ENCODE data around the gene CLCN2.
"Not testable (repeated sequence)": the region's sequence is repeated elsewhere in the genome, so short reads cannot be mapped to it uniquely, and the experiment has no call there.

The CLCN2 gene

GRCh38 chr3:184345317-184346144 lies 15.9 kb downstream of the CLCN2 start:
- peaks cover 14% of the 10 kb centered on the region for H3K4me1 Mint-ChIP-seq
- DNase-seq (ENCODE audit: low spot score in 2 of 2) (no peak), ATAC-seq (peak; percentile 49)
- H3K9me3 Mint-ChIP-seq: no peaks in the 10 kb centered on the region
- H3K27ac Mint-ChIP-seq: no peak overlapping the region
- H3K4me3 Mint-ChIP-seq: no peak overlapping the region
- H3K36me3 Mint-ChIP-seq: peaks cover 6% of the 10 kb centered on the region

- H3K9me3 Mint-ChIP-seq: no peaks in the 10 kb centered on the region
- no peak overlapping the region for H3K27ac Mint-ChIP-seq
- peaks cover 6% of the 10 kb centered on the region for H3K36me3 Mint-ChIP-seq
- H3K4me3 Mint-ChIP-seq: no peak overlapping the region
- peaks cover 16% of the 10 kb centered on the region for H3K4me1 Mint-ChIP-seq
- DNase-seq (ENCODE audit: low spot score in 2 of 2) (no peak), ATAC-seq (no peak)
These were observed 16.7 kb downstream of the CLCN2 start for GRCh38 chr3:184344579-184345316.

DNA sequence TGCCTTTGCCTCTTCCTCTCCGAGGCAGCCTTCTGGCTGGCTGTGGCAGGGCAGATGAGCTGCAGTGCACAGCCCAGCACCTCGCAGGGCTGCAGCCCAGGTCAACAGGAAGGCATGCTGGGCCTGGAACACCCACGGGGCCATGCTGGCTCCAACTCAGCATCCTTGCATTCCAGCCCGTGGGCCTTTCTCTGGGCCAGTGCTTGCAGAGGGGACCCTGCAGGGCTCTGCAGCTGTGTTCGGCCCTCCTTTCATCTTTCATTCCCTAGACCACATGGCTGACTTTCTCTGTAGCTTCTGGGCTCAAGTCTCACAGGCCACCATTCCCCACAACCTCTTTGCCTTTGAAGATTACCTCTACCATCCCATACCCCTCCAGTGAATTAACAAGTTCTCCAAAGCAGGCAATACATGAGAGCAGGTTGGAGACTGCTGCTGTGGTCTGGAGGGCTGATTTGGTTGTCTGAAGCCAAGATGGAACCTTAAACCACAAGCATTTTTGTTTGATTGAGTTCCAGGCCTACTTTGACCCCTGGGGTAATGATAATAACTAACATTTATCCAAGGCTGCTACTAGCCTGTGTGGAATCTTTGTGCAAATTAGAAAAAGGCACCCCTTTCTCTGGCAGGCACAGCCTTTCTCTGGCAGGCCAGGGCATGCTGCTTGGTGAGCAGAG lies 18.1 kb downstream of the CLCN2 start:
- Mint-ChIP-seq H3K27ac (no peak overlapping the region), H3K36me3 (peaks cover 11% of the 10 kb centered on the region), H3K4me1 (peaks cover 23% of the 10 kb centered on the region), H3K4me3 (no peak overlapping the region), H3K9me3 (no peaks in the 10 kb centered on the region)
- DNase-seq (ENCODE audit: low spot score in 2 of 2) (no peak), ATAC-seq (no peak)

DNA sequence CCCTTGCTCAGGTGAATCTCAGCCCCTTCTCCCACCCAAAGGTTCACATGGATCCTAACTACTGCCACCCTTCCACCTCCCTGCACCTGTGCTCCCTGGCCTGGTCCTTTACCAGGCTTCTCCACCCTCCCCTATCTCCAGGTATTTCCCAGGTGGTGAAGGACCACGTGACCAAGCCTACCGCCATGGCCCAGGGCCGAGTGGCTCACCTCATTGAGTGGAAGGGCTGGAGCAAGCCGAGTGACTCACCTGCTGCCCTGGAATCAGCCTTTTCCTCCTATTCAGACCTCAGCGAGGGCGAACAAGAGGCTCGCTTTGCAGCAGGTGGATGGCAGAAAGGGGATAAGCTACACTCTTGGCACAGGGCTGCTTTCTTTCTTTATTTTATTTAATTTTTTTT lies 19.5 kb downstream of the CLCN2 start:
- peaks cover 17% of the 10 kb centered on the region for H3K36me3 Mint-ChIP-seq

DNA sequence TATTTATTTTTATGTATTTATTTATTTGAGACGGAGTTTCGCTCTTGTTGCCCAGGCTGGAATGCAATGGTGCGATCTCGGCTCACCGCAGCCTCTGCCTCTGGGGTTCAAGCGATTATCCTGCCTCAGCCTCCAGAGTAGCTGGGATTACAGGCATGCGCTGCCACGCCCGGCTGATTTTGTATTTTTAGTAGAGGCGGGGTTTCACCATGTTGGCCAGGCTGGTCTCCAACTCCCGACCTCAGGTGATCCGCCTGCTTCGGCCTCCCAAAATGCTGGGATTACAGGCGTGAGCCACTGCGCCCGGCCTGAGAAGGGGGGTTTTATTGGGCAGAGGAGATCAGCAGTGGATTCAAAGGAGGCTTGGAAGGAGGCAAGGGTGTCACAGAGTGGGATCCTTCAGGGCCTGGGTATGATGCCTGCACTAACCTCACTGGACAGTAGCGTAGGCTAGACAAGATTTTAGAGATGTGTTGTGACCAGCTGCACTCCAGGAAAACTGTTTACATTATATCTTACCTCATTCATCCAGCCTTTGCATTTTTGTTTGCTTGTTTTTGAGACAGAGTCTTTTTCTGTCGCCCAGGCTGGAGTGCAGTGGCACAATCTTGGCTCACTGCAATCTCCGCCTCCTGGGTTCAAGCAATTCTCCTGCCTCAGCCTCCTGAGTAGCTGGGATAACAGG lies 21.8 kb downstream of the CLCN2 start:
- H3K4me3 Mint-ChIP-seq; DNase-seq (ENCODE audit: low spot score in 2 of 2); H3K9me3 Mint-ChIP-seq; ATAC-seq; H3K27ac Mint-ChIP-seq: not testable (repeated sequence)
- Mint-ChIP-seq H3K36me3 (peaks cover 36% of the 10 kb centered on the region), H3K4me1 (peaks cover 51% of the 10 kb centered on the region)

More for the DNA sequence above, 19.5 kb downstream of the CLCN2 start:
- DNase-seq (ENCODE audit: low spot score in 2 of 2) (no peak), ATAC-seq (no peak)
- Mint-ChIP-seq H3K9me3 (no peaks in the 10 kb centered on the region), H3K4me3 (no peak overlapping the region), H3K27ac (no peak overlapping the region), H3K4me1 (peaks cover 37% of the 10 kb centered on the region)

DNA sequence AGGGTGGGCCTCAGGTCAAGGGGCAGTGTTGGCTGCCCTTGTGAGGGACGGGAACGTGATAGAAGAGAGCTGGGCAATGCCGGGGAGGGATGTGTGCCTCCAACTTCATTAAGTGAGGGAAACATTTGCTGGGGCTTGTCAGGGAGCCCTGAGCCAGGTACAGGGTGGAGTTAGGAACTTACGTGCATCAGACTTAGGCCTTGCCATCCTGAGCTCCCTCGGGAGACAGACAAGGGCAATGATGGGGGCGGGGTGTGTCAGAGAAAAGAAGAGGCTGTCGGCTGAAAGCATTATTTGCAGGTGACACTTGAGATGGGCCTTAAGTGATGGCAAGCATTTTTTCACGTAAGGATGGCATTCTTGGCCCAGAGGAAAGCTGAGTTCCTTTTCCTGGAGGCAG lies 22.4 kb downstream of the CLCN2 start:
- peaks cover 42% of the 10 kb centered on the region for H3K36me3 Mint-ChIP-seq
- peaks cover 57% of the 10 kb centered on the region for H3K4me1 Mint-ChIP-seq
- no peaks in the 10 kb centered on the region for H3K9me3 Mint-ChIP-seq
- no peak for DNase-seq (ENCODE audit: low spot score in 2 of 2)
- no peak overlapping the region for H3K4me3 Mint-ChIP-seq
- no peak overlapping the region for H3K27ac Mint-ChIP-seq
- no peak for ATAC-seq

- no peak overlapping the region for H3K27ac Mint-ChIP-seq
- H3K4me3 Mint-ChIP-seq: peak overlapping the region; percentile 81
- peaks cover 47% of the 10 kb centered on the region for H3K36me3 Mint-ChIP-seq
- DNase-seq (ENCODE audit: low spot score in 2 of 2) (no peak), ATAC-seq (no peak)
- H3K4me1 Mint-ChIP-seq: peaks cover 62% of the 10 kb centered on the region
- no peaks in the 10 kb centered on the region for H3K9me3 Mint-ChIP-seq
These were observed 22.9 kb downstream of the CLCN2 start for GRCh38 chr3:184338511-184338945.

GRCh38 chr3:184337981-184338380 lies 23.4 kb downstream of the CLCN2 start:
- DNase-seq (ENCODE audit: low spot score in 2 of 2) (no peak), ATAC-seq (no peak)
- H3K4me3 Mint-ChIP-seq: peak overlapping the region; percentile 81
- peak overlapping the region; percentile 88 for H3K27ac Mint-ChIP-seq
- peaks cover 51% of the 10 kb centered on the region for H3K36me3 Mint-ChIP-seq
- H3K9me3 Mint-ChIP-seq: no peaks in the 10 kb centered on the region
- peaks cover 67% of the 10 kb centered on the region for H3K4me1 Mint-ChIP-seq

DNA sequence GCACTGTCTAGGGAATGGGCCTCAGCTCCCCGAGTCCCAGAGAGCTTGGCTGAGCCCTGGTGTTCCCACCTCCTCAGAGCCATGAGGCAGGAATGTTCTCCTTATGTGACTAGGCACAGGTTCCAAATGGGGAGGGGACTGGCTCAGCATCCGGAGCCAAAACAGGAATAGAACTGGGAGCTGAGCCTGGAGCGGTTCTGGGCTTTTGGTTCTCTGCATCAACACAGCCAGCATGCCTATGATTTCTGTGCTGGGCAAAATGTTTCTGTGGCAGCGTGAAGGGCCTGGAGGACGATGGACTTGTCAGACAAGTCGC lies 24.0 kb downstream of the CLCN2 start, which contains the start of gene FAM131A:
Gene FAM131A, plus strand, starts transcription at position 202 of the 316 bp plus-strand sequence. Its CDS starts 31 bp downstream, at position 233.
- DNase-seq (ENCODE audit: low spot score in 2 of 2): no peak
- H3K4me1 Mint-ChIP-seq: peaks cover 74% of the 10 kb centered on the region
- peak within 1 kb of the TSS; percentile 88 for H3K27ac Mint-ChIP-seq

GRCh38 chr3:184336547-184337398 lies 24.6 kb downstream of the CLCN2 start:
- peaks cover 79% of the 10 kb centered on the region for H3K4me1 Mint-ChIP-seq
- H3K27ac Mint-ChIP-seq: peak overlapping the region; percentile 88
- ATAC-seq (no peak), DNase-seq (ENCODE audit: low spot score in 2 of 2) (no peak)
- H3K36me3 Mint-ChIP-seq: peaks cover 57% of the 10 kb centered on the region
- no peaks in the 10 kb centered on the region for H3K9me3 Mint-ChIP-seq
- peak overlapping the region; percentile 81 for H3K4me3 Mint-ChIP-seq

More for the DNA sequence above, 24.0 kb downstream of the CLCN2 start, which contains the start of gene FAM131A:
- ATAC-seq: no peak
- Mint-ChIP-seq H3K4me3 (peak within 1 kb of the TSS; percentile 81), H3K9me3 (no peaks in the 10 kb centered on the region), H3K36me3 (peaks cover 52% of the 10 kb centered on the region)

DNA sequence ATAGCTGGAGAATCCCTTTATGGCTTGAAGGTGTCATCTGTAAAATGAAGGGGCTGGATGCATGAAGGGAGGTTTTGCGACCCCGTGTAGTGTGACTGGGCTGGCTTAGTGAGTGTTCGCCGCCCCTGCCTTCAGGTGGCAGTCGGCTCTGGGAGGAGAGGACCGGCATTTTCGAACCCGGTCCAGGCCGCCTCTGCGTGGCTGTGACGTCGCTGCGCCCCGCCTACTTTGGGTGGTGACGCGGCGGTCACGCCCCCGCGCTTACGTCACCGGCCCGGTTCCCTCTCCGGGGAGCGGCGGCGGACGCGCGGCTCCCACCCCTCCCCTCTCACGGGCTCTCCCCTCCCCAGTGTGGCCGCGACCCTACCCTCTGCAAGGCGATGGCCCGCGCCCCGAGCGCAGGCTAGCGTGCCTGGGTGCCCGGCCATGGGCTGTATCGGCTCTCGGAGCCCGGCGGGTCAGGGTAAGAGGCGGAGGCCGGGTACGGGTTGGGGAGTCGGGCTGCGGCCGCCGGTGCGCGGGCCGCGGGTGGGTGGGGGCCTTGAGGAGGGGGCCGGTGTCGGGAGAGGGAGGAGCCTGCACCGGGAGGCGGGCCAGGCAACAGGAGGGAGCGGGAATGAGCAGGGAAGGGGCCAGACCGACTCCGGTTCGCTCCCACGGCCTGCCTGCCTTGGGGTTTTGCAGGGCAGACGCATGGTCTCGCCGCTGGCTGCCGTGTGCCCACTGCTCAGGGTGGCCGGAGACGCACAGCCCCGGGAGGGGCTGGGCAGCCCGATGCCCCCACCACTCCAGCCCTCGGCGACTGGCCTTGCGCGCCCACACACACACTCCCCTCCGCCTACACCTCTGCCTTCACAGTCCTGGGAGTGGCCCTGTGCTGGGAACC lies 25.5 kb downstream of the CLCN2 start:
- DNase-seq (ENCODE audit: low spot score in 2 of 2) (peak; percentile 93 to 95), ATAC-seq (peak; percentile 71)
- peaks cover 66% of the 10 kb centered on the region for H3K36me3 Mint-ChIP-seq
- H3K4me3 Mint-ChIP-seq: peak overlapping the region; percentile 81
- peaks cover 78% of the 10 kb centered on the region for H3K4me1 Mint-ChIP-seq
- H3K27ac Mint-ChIP-seq: peak overlapping the region; percentile 88
- H3K9me3 Mint-ChIP-seq: no peaks in the 10 kb centered on the region

GRCh38 chr3:184335291-184335660 lies 26.1 kb downstream of the CLCN2 start:
- H3K36me3 Mint-ChIP-seq: peaks cover 72% of the 10 kb centered on the region
- peaks cover 71% of the 10 kb centered on the region for H3K4me1 Mint-ChIP-seq
- DNase-seq (ENCODE audit: low spot score in 2 of 2) (no peak), ATAC-seq (no peak)
- H3K9me3 Mint-ChIP-seq: no peaks in the 10 kb centered on the region
- peak overlapping the region; percentile 81 for H3K4me3 Mint-ChIP-seq
- H3K27ac Mint-ChIP-seq: peak overlapping the region; percentile 88

DNA sequence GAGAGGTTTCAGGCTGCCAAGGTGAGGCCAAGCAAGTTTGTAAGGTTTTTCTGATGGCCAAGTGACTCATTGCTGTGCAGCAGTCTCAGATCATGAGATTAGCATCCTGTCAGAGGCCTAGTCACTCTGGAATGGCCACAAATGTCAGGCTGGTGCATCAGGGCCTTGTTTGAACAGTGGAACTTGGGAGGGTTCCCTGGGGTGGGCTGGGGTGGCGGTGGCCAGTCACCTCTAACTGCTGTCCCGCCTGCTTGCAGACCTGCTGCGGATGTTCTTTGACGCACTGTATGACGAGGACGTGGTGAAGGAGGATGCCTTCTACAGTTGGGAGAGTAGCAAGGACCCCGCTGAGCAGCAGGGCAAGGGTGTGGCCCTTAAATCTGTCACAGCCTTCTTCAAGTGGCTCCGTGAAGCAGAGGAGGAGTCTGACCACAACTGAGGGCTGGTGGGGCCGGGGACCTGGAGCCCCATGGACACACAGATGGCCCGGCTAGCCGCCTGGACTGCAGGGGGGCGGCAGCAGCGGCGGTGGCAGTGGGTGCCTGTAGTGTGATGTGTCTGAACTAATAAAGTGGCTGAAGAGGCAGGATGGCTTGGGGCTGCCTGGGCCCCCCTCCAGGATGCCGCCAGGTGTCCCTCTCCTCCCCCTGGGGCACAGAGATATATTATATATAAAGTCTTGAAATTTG lies 26.8 kb downstream of the CLCN2 start:
- peaks cover 74% of the 10 kb centered on the region for H3K4me1 Mint-ChIP-seq
- H3K27ac Mint-ChIP-seq: peak overlapping the region; percentile 88
- no peaks in the 10 kb centered on the region for H3K9me3 Mint-ChIP-seq
- H3K36me3 Mint-ChIP-seq: peaks cover 79% of the 10 kb centered on the region
- no peak for DNase-seq (ENCODE audit: low spot score in 2 of 2)
- peak overlapping the region; percentile 81 for H3K4me3 Mint-ChIP-seq
- ATAC-seq: peak; percentile 84

Data from stimulated activated effector memory CD8-positive, alpha-beta T cell treated with anti-CD3 and anti-CD28 coated beads, Interleukin-12 subunit alpha, Interleukin-12 subunit beta, amount 100 ng/mL, for 72 hours (primary cell).